ENCODE results near the gene SCAF11.

DNA sequence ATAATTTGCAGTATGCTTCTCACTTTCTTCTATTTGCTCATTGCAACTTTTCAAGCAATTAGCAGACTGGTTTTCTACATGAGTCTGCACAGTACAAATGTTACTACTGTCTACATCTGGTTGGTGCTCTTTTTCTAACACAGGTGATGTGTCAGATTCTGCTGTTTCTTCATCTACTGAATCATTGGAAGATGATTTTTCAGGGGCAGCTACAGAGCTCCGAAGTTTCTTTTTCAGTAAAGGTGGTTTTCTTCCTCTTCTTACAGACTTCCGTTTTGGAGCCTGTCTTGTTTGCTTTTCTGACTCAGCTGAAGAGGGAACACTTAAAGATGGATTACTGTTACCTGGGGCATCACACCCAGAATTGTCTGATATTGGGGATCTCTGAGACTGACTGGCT, 62.1 kb downstream of the SCAF11 start:
- TF ChIP-seq, protein P1, sequence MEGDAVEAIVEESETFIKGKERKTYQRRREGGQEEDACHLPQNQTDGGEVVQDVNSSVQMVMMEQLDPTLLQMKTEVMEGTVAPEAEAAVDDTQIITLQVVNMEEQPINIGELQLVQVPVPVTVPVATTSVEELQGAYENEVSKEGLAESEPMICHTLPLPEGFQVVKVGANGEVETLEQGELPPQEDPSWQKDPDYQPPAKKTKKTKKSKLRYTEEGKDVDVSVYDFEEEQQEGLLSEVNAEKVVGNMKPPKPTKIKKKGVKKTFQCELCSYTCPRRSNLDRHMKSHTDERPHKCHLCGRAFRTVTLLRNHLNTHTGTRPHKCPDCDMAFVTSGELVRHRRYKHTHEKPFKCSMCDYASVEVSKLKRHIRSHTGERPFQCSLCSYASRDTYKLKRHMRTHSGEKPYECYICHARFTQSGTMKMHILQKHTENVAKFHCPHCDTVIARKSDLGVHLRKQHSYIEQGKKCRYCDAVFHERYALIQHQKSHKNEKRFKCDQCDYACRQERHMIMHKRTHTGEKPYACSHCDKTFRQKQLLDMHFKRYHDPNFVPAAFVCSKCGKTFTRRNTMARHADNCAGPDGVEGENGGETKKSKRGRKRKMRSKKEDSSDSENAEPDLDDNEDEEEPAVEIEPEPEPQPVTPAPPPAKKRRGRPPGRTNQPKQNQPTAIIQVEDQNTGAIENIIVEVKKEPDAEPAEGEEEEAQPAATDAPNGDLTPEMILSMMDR (IDR thresholded peaks at IDR 0.05), result no peak
- TF ChIP-seq POLR2A (IDR thresholded peaks at IDR 0.05), result no peak
